K562 (cell line): Measurements from ENCODE around the gene TPCN1. TPM values are rescaled to one million over a fixed set of nuclear protein-coding genes. Genes with fewer than 3 reads are reported as not detected.
A peak's percentile ranks its signal among the peaks of the same experiment; 100 is the strongest.

Experiments
- ATAC-seq: fragments of 200-7000 bp; cut with Tn5 transposase; 3 replicates; pipeline ENCODE4 v1.9.1; 2020; ENCODE audit warnings: moderate library complexity
- BruUV-seq: library from RNA; stranded (reverse); fragments of 400-500 nt; replicated peaks from 2 replicates; lab custom pipeline; 2021; lab: Mats Ljungman, UMichigan
- CTCF ChIA-PET: fragments of 300-600 bp; formaldehyde crosslinking; extraction: SDS; loops from one replicate; lab custom pipeline; 2021; ENCODE audit warnings: low intra/inter-chr PET ratio; lab: Yijun Ruan, JAX
- POLR2A ChIA-PET: fragments of 300-600, 350-650 bp; sonication (Branson Sonifier 250); formaldehyde crosslinking; extraction: SDS; loops from one replicate; lab custom pipeline; 2021; ENCODE audit warnings: antibody characterized with exemption, inconsistent platforms; lab: Yijun Ruan, JAX
- DNase-seq, 4 experiments: peaks; one replicate each; pipeline versions ENCODE4 v3.0.0 to v3.0.0-alpha.2; 2011 to 2018; ENCODE audit warnings: low spot score in 3 of 4, mixed read lengths in 3 of 4; ENCODE audit errors: extremely low read depth in 1 of 4
- FAIRE-seq: peaks from 2 replicates; lab custom pipeline; 2011; peaks lifted over from hg19 to GRCh38; lab: Jason Lieb, UNC
- H2AFZ ChIP-seq: 2 replicates; pipeline ENCODE4 v1.6.0; 2011; ENCODE audit warnings: low read depth, low read length, control low read depth, inconsistent platforms
- H3K27ac ChIP-seq: fragments of 200-600 bp; 3 replicates; pipeline ENCODE4 v1.8.0; 2011; ENCODE audit warnings: low read depth, mild to moderate bottlenecking, control low read depth, inconsistent platforms, low read length, moderate library complexity, mixed read lengths; ENCODE audit errors: extremely low read depth
- H3K27me3 ChIP-seq, 2 experiments: fragments of 300-600 bp in 1 of 2; 2 replicates in 1 of 2; 3 replicates in 1 of 2; pipeline versions ENCODE4 v1.6.0 to v1.8.0; 2011; ENCODE audit warnings: inconsistent platforms in 2 of 2, low read length in 2 of 2, mild to moderate bottlenecking in 1 of 2, mixed read lengths in 1 of 2, moderate library complexity in 1 of 2; ENCODE audit not compliant: control insufficient read depth in 2 of 2, insufficient read depth in 2 of 2
- H3K36me3 ChIP-seq: fragments of 300-600 bp; 3 replicates; pipeline ENCODE4 v1.8.0; 2011; ENCODE audit warnings: mild to moderate bottlenecking, low read length, inconsistent platforms; ENCODE audit not compliant: control insufficient read depth, insufficient read depth
- H3K4me1 ChIP-seq, 2 experiments: fragments of 200-600 bp in 1 of 2; replicated peaks in 1 of 2; 2 replicates in 1 of 2; 3 replicates in 1 of 2; pipeline versions ENCODE4 v1.5.1 to v1.8.0; 2011; ENCODE audit warnings: inconsistent platforms in 2 of 2, low read length in 2 of 2, mild to moderate bottlenecking in 1 of 2, mixed read lengths in 1 of 2, moderate library complexity in 1 of 2; ENCODE audit not compliant: control insufficient read depth in 2 of 2, insufficient read depth in 2 of 2
- H3K4me2 ChIP-seq: 2 replicates; pipeline ENCODE4 v1.6.1; 2011; ENCODE audit warnings: low read length, control low read depth, inconsistent platforms, mixed read lengths; ENCODE audit not compliant: insufficient read depth
- H3K4me3 ChIP-seq: fragments of 200-600 bp; sonication (generic), shearing (Covaris generic); 2 replicates; pipeline ENCODE4 v1.5.1; 2016; ENCODE audit warnings: control low read depth, inconsistent platforms
- H3K79me2 ChIP-seq: fragments of 200-600 bp; 3 replicates; pipeline ENCODE4 v1.8.0; 2011; ENCODE audit warnings: low read length, inconsistent platforms; ENCODE audit not compliant: control insufficient read depth, insufficient read depth
- H3K9ac ChIP-seq, 2 experiments: 2 replicates each; pipeline versions ENCODE4 v1.6.0 to v1.6.1; 2011; ENCODE audit warnings: low read depth in 2 of 2, low read length in 2 of 2, control low read depth in 1 of 2, inconsistent platforms in 1 of 2, mild to moderate bottlenecking in 1 of 2, mixed read lengths in 1 of 2; ENCODE audit not compliant: insufficient read depth in 1 of 2
- H3K9me1 ChIP-seq: one replicate; pipeline ENCODE4 v1.6.0; 2011; ENCODE audit warnings: inconsistent platforms, mild to moderate bottlenecking, low read length, moderate library complexity; ENCODE audit not compliant: control insufficient read depth, insufficient read depth
- H3K9me3 ChIP-seq: replicated peaks from 2 replicates; pipeline ENCODE4 v1.5.1; 2011; ENCODE audit warnings: low read depth, low read length, inconsistent platforms; ENCODE audit not compliant: control insufficient read depth, insufficient read depth
- H4K20me1 ChIP-seq: replicated peaks from 2 replicates; pipeline ENCODE4 v1.6.1; 2011; ENCODE audit warnings: low read length, inconsistent platforms, mixed read lengths; ENCODE audit not compliant: control insufficient read depth, insufficient read depth
- BRD9 ChIP-seq: fragments of 450-650 bp; IDR thresholded peaks from 2 replicates; pipeline ENCODE4 v1.6.1; 2018; ENCODE audit warnings: low read depth; ENCODE audit not compliant: partially characterized antibody
- CBX3 ChIP-seq, 2 experiments: IDR thresholded peaks; 1 replicate in 1 of 2; 2 replicates in 1 of 2; pipeline ENCODE4 v1.6.1; 2012; ENCODE audit warnings: inconsistent platforms in 2 of 2, low read length in 2 of 2, borderline replicate concordance in 1 of 2, control low read depth in 1 of 2
- EWSR1 ChIP-seq: fragments of 450-650 bp; IDR thresholded peaks from 2 replicates; pipeline ENCODE4 v1.6.1; 2018; ENCODE audit warnings: borderline replicate concordance, mild to moderate bottlenecking, low read depth, moderate library complexity; ENCODE audit not compliant: partially characterized antibody
- FOXA1 ChIP-seq: fragments of 450-650 bp; IDR thresholded peaks from 2 replicates; pipeline ENCODE4 v1.6.1; 2016; ENCODE audit warnings: mild to moderate bottlenecking, borderline replicate concordance
- FUS ChIP-seq: fragments of 200-400 bp; formaldehyde crosslinking; optimal IDR thresholded peaks from 2 replicates; pipeline ENCODE3; 2017; ENCODE audit warnings: low read depth, low read length
- HNRNPL ChIP-seq: fragments of 200-400 bp; formaldehyde crosslinking; IDR thresholded peaks from 2 replicates; pipeline ENCODE4 v1.6.1; 2017; ENCODE audit warnings: low read depth, mild to moderate bottlenecking, low read length
- POLR2AphosphoS5 ChIP-seq: IDR thresholded peaks from 2 replicates; pipeline ENCODE4 v1.6.1; 2011; ENCODE audit warnings: mild to moderate bottlenecking, low read depth, low read length, moderate library complexity; ENCODE audit not compliant: control insufficient read depth, insufficient read depth
- POLR3A ChIP-seq: IDR thresholded peaks from 2 replicates; pipeline ENCODE4 v1.6.1; 2011; ENCODE audit warnings: borderline replicate concordance, mild to moderate bottlenecking, moderate library complexity; ENCODE audit not compliant: insufficient read length, insufficient read depth; ENCODE audit errors: extremely low read depth
- RAD21 ChIP-seq, 2 experiments: fragments of 250-450 bp in 1 of 2; fragments of 450-650 bp in 1 of 2; sonication (Bioruptor Pico) in 1 of 2; formaldehyde crosslinking in 1 of 2; IDR thresholded peaks in 1 of 2; conservative IDR thresholded peaks in 1 of 2; 2 replicates each; pipeline versions ENCODE4 v1.4.0 to v1.8.0; 2020 to 2022; ENCODE audit warnings: mild to moderate bottlenecking in 2 of 2, moderate library complexity in 1 of 2
- SIN3B ChIP-seq: fragments of 450-650 bp; IDR thresholded peaks from 2 replicates; pipeline ENCODE4 v1.6.1; 2017; ENCODE audit warnings: low read depth, mild to moderate bottlenecking, moderate library complexity
- SMARCA4 ChIP-seq: fragments of 450-650 bp; IDR thresholded peaks from 2 replicates; pipeline ENCODE4 v1.6.1; 2016
- SMARCB1 ChIP-seq: IDR thresholded peaks from 2 replicates; pipeline ENCODE4 v1.6.1; 2011; ENCODE audit warnings: improper control_type of control experiment, low read depth; ENCODE audit not compliant: insufficient read length
- WGBS: fragments of 100-300 bp; shearing (Covaris generic); methylation state at CpG from one replicate; pipeline ENCODE4 v1.1.6; 2016; ENCODE audit warnings: low coverage, mixed read lengths; ENCODE audit not compliant: insufficient coverage; ENCODE audit errors: missing lambda C conversion rate; 5-methylcytosine and 5-hydroxymethylcytosine counted together
- in situ Hi-C: fragments of 300-500 bp; cut with MboI; formaldehyde crosslinking; loops from 4 replicates; pipeline ENCODE4 v1.15.0; 2018; ENCODE audit warnings: inconsistent platforms, mixed read lengths
- intact Hi-C: fragments of 100-400 bp; cut with micrococcal nuclease; formaldehyde crosslinking; loops from 2 replicates; pipeline ENCODE4 v1.14.2; 2022
- polyA plus RNA-seq, 8 experiments: library from polyadenylated mRNA; depleted of rRNA in 4 of 8; stranded (reverse) in 5 of 8; unstranded in 3 of 8; fragments of >200 nt; fragmentation: Nextera tagmentation in 2 of 8; fragmentation: Illumina TruSeq in 1 of 8; extraction: Ambion mirVana in 2 of 8; extraction: Trizol in 1 of 8; gene quantifications; 2 replicates each; pipeline versions ENCODE4 v1.2.1 to v1.2.3, GENCODE V29; 2011 to 2014; ENCODE audit warnings: inconsistent platforms in 1 of 8, missing spikeins in 1 of 8
- total RNA-seq, 7 experiments: library from RNA; depleted of rRNA in 6 of 7; stranded (reverse); fragments of >200 nt in 6 of 7; fragmentation: Illumina TruSeq in 2 of 7; extraction: Trizol in 2 of 7; gene quantifications; 2 replicates each; pipeline versions ENCODE4 v1.2.1 to v1.2.3, GENCODE V29; 2011 to 2021; ENCODE audit warnings: low replicate concordance in 1 of 7
- TF ChIP-seq, protein P1 (sequence below): fragments of 250-450 bp; sonication (Bioruptor Pico); IDR thresholded peaks from 2 replicates; pipeline ENCODE4 v1.5.1; 2021; ENCODE audit warnings: mild to moderate bottlenecking

TPCN1 gene
- total and polyA plus RNA-seq, 9 of the 15 experiments (the other 6 are each of a cell fraction or from before 2014, with no cell fraction given), result 0.80 to 23.8 (median 7.4) TPM

DNA sequence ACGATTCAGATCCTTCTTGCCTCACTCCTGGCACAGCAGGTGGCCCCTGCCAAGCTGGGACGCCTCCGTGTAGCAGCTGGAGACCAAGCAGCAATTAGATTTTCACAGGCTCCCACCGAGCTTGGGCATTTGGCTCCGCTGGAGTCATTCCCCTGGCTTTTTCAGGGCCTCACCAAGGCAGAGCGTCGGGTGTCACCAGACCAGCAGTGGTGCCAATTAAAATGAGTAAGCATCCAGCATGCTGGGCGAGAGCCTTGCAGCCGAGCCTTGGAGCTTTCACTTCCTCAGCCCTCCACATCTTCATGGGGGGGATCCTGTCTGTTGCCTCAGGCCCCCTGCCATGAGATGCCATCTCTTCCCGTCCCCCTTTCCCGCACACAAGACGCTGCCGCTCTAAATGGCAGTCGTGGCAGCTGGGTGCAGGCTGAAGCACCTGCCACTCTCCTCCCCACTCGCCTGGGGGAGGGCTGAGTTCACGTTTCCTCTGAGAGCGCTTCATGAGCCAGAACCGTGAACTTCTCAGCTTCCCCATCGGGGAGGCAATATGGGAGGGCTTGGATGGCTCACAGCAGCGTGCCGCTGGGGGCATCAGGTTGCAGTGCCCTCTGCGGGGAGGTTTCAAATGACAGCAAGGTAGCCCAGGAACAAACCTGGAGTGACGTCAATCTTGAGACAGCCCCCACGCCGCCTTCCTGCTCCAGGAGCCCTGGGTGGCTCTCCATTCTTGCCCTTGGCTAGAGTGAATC, 11.7 kb downstream of the TPCN1 start:
- intact Hi-C loops, result no loop called here

More for the DNA sequence above, 11.7 kb downstream of the TPCN1 start:
- Histone ChIP-seq H4K20me1 (no peaks in the 10 kb centered on the region), H3K4me2 (no peak overlapping the region), H3K9ac (peak overlapping the region in 1 of 2 experiments; percentile 43; a peak in 1 of 4 replicates), H3K4me3 (no peak overlapping the region), H3K27ac (no peak overlapping the region), H3K27me3 (no peaks in the 10 kb centered on the region; a peak in 1 of 5 replicates), H2AFZ (no peak overlapping the region), H3K9me1 (peaks cover 5% of the 10 kb centered on the region), H3K36me3 (peaks cover 49% of the 10 kb centered on the region; the same call in 2 of the 3 replicates), H3K9me3 (peaks cover 9% of the 10 kb centered on the region), H3K4me1 (peaks cover 50 to 66% of the 10 kb centered on the region in 2 experiments), H3K79me2 (no peaks in the 10 kb centered on the region)
- no TSS peak for BruUV-seq
- ChIA-PET POLR2A (interaction anchor here (1.1 kb wide), 1 partner anchor 11 kb away, joined by 3 read pairs; no protein-coding TSS in a partner anchor), CTCF (no interaction called here)
- ATAC-seq, result no peak
- WGBS, result 86% methylated on average over 18 of the region's 25 CpGs
- TF ChIP-seq SIN3B (no peak), FUS (no peak), CBX3 (IDR thresholded peaks at IDR 0.05; ENCODE audit: borderline replicate concordance in 1 of 2, low read length in 2 of 2) (no peak), POLR3A (no peak), BRD9 (no peak), SMARCA4 (no peak), RAD21 (CRISPR knock-in tag; conservative IDR thresholded peaks at IDR 0.05 in 1 of 2, IDR thresholded peaks at IDR 0.05 in 1 of 2) (no peak), SMARCB1 (no peak), EWSR1 (no peak), HNRNPL (no peak), POLR2AphosphoS5 (no peak), FOXA1 (no peak)
- TF ChIP-seq, protein P1, sequence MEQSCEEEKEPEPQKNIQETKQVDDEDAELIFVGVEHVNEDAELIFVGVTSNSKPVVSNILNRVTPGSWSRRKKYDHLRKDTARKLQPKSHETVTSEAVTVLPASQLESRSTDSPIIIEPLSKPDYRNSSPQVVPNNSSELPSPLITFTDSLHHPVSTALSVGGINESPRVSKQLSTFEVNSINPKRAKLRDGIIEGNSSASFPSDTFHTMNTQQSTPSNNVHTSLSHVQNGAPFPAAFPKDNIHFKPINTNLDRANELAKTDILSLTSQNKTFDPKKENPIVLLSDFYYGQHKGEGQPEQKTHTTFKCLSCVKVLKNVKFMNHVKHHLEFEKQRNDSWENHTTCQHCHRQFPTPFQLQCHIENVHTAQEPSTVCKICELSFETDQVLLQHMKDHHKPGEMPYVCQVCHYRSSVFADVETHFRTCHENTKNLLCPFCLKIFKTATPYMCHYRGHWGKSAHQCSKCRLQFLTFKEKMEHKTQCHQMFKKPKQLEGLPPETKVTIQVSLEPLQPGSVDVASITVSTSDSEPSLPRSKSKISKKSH (CRISPR knock-in tag), result no peak
- no peak for DNase-seq
- in situ Hi-C loops, result no loop called here
- FAIRE-seq, result no peak
